GF-D8 (cell line): ENCODE measurements around the gene CHRNA9.
"Not testable (repeated sequence)": the region's sequence is repeated elsewhere in the genome, so short reads cannot be mapped to it uniquely, and the experiment has no call there.

Source experiments
- DNase-seq: peaks from one replicate; lab custom pipeline; 2025; lab: John Stamatoyannopoulos, UW

CHRNA9 gene

GRCh38 chr4:40380647-40381046 lies 45.5 kb downstream of the CHRNA9 start:
- no peak for DNase-seq

GRCh38 chr4:40388239-40388638 lies 53.1 kb downstream of the CHRNA9 start:
- no peak for DNase-seq

GRCh38 chr4:40389986-40390385 lies 54.9 kb downstream of the CHRNA9 start:
- no peak for DNase-seq

GRCh38 chr4:40392241-40392640 lies 57.1 kb downstream of the CHRNA9 start:
- DNase-seq: not testable (repeated sequence)

- DNase-seq: no peak
Measured at GRCh38 chr4:40394236-40394635, 59.1 kb downstream of the CHRNA9 start.

GRCh38 chr4:40395166-40395900 lies 60.2 kb downstream of the CHRNA9 start:
- no peak for DNase-seq

- DNase-seq: no peak
Measured at GRCh38 chr4:40395908-40396793, 61.0 kb downstream of the CHRNA9 start.

- DNase-seq: no peak
Measured at GRCh38 chr4:40399578-40399977, 64.4 kb downstream of the CHRNA9 start.

GRCh38 chr4:40401096-40401495 lies 66.0 kb downstream of the CHRNA9 start:
- DNase-seq: no peak

- DNase-seq: no peak
Measured at GRCh38 chr4:40401631-40402030, 66.5 kb downstream of the CHRNA9 start.

- no peak for DNase-seq
Measured at GRCh38 chr4:40402556-40402955, 67.4 kb downstream of the CHRNA9 start.

GRCh38 chr4:40403081-40403480 lies 67.9 kb downstream of the CHRNA9 start:
- DNase-seq: no peak
